ENCODE results near the gene TCAP. TPM values are rescaled to one million over a fixed set of nuclear protein-coding genes. Genes with fewer than 3 reads are reported as not detected.

Gene TCAP
- total RNA-seq, 3 donors from 2014 or later, result 0.48 to 0.73 (median 0.66) TPM

DNA sequence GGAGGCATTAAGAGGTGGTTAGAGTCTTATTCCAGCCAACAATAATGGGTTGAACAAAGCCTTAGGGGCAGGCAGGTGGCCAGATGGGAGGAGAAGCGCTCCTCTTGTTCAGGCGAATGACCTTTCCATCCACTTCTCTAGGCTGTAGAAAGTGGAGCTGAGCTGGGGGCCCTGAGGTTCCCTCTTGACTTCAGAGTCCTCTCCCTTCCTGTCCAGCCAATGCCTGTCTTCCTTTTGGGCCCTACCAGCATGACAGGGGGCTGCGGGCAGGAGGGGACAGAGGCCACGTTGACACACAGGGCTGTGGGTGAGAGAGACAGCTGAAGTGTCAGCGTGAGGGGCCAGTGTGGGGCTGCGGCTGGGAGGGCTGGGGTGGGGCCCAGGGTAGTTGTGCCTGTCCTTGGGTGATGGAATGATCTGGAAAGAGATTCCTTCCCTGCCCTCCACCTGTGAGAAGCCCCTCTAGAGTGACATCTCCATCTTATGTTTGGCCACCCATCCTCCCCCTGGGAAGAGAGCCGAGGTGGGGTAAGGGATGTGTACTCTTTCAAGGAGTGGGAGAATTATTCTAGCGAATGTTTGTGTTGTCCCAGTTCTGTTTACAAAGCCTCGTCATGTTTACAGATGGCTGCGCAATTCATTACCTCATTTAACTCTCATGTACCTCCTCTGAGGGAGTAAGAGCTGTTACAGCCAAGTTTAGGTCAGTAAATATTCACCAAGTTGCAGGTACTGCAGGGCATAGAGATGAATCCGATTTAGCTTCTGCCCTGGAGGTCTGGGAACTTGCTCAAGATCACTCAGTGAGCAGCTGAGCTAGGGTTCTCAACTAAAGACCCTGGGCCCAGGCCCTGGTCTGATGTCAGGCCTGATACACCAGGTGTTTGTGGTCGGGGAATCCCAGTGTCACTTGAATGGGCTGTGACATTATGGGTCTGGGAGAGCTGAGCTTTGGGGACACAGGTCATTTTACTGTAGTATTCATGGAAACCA, 38.0 kb downstream of the TCAP start:
- no peaks in the 10 kb centered on the region for H3K9me3 ChIP-seq
- intact Hi-C loops (cut with DNase I; ENCODE audit: low total_unique reads), result no loop called here
- peak overlapping the region; percentile 93 to 98 for H3K27ac ChIP-seq
- no peaks in the 10 kb centered on the region for H3K27me3 ChIP-seq
- peaks cover 4 to 46% of the 10 kb centered on the region in 2 donors for H3K4me1 ChIP-seq
- TF ChIP-seq POLR2A (IDR thresholded peaks at IDR 0.05), result no peak
- peak in 1 of 3 donors; percentile 27 for TF ChIP-seq POLR2AphosphoS5 (IDR thresholded peaks at IDR 0.05)
- TF ChIP-seq CTCF (IDR thresholded peaks at IDR 0.05), result no peak
- H3K4me3 ChIP-seq, result peak overlapping the region in 1 of 3 donors; percentile 39
- H3K36me3 ChIP-seq, result no peaks in the 10 kb centered on the region
- peak; percentile 70 to 71 for DNase-seq (ENCODE audit: low spot score in 2 of 2)

DNA sequence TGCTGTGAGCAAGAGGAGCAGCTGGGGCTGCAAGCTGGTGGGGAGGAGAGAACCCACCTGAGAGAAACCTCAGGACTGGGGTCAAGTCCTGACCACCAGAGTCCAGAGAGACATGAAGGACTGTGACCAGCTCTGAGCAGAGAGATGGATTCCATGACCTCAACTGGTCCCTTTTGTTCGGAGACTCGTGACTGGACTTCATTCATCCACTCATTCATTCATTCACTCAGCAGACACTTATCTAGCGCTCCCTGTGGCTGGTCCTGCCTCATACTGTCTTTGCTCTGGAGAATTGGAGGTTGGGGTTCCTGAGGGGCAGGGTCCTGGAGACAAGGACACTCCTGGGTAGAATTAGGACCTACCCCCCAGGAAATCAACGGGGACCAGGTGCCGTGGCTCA, 38.8 kb downstream of the TCAP start:
- H3K4me3 ChIP-seq, result no peak overlapping the region
- intact Hi-C loops (cut with DNase I; ENCODE audit: low total_unique reads), result no loop called here
- H3K36me3 ChIP-seq, result peaks cover 4% of the 10 kb centered on the region
- no peaks in the 10 kb centered on the region for H3K27me3 ChIP-seq
- DNase-seq (ENCODE audit: low spot score in 2 of 2), result no peak
- peak overlapping the region; percentile 93 to 98 for H3K27ac ChIP-seq
- peaks cover 4 to 49% of the 10 kb centered on the region in 2 donors for H3K4me1 ChIP-seq
- TF ChIP-seq POLR2A (IDR thresholded peaks at IDR 0.05) (no peak), POLR2AphosphoS5 (IDR thresholded peaks at IDR 0.05) (no peak), CTCF (IDR thresholded peaks at IDR 0.05) (no peak)
- H3K9me3 ChIP-seq, result no peaks in the 10 kb centered on the region

DNA sequence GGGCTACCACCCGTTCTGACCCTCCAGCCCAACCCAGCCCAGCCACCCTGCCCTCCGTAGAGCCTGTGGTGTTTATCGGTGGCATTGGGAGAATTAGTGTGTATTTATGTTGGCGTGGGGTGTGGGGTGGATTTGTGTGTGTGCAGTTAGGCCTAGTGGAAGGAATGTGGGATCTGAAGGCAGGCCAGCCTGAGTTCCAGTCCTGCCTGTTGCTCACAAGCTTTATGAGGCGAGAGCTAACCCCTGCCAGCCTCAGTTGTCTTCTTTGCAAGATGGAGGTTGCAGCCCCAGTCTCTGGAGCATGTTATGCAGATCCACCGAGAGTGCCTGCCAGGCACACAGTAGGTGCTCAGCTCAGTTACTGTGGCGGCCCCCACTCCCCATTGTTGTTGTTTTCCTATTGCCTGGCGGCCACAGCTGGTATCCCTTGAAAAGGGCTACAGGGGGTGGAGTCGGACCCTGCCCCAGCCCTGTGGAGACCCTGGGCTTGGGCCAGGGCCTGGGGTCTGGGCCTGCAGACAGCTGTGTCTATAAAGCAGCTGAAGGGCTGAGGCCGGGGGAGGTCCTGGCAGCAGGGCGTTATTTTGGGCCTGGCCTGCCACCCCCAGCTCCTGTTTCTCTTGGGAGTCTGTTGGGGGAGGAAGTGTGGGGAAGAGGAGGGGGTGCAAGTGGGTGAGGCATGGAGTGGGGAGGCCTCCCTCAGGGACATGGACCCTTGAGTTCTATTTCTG, 39.8 kb downstream of the TCAP start:
- Histone ChIP-seq H3K4me3 (peak overlapping the region in 2 of 3 donors; percentile 15 to 54), H3K27me3 (no peaks in the 10 kb centered on the region), H3K36me3 (peaks cover 5% of the 10 kb centered on the region), H3K27ac (peak overlapping the region; percentile 93 to 98), H3K4me1 (peaks cover 4 to 49% of the 10 kb centered on the region in 2 donors), H3K9me3 (no peaks in the 10 kb centered on the region)
- TF ChIP-seq POLR2AphosphoS5 (IDR thresholded peaks at IDR 0.05) (no peak), CTCF (IDR thresholded peaks at IDR 0.05) (peak in 1 of 3 donors; percentile 59)
- intact Hi-C loops (cut with DNase I; ENCODE audit: low total_unique reads), result no loop called here
- DNase-seq (ENCODE audit: low spot score in 2 of 2), result no peak

- H3K36me3 ChIP-seq, result peaks cover 5% of the 10 kb centered on the region
- no peaks in the 10 kb centered on the region for H3K9me3 ChIP-seq
- DNase-seq (ENCODE audit: low spot score in 2 of 2), result peak; percentile 85 to 92
- intact Hi-C loops (cut with DNase I; ENCODE audit: low total_unique reads), result no loop called here
- peak overlapping the region in 2 of 3 donors; percentile 15 to 54 for H3K4me3 ChIP-seq
- H3K4me1 ChIP-seq, result peaks cover 4 to 49% of the 10 kb centered on the region in 2 donors
- peak overlapping the region; percentile 93 to 98 for H3K27ac ChIP-seq
- TF ChIP-seq POLR2AphosphoS5 (IDR thresholded peaks at IDR 0.05), result peak; percentile 52 to 82 (median 55)
- TF ChIP-seq CTCF (IDR thresholded peaks at IDR 0.05), result peak in 2 of 3 donors; percentile 35 to 58
- no peak for TF ChIP-seq POLR2A (IDR thresholded peaks at IDR 0.05)
- no peaks in the 10 kb centered on the region for H3K27me3 ChIP-seq
These were observed 40.7 kb downstream of the TCAP start for GRCh38 chr17:39705786-39706348.
